Measurements from ENCODE around the gene ITIH1. TPM values are rescaled to one million over a fixed set of nuclear protein-coding genes. Genes with fewer than 3 reads are reported as not detected.
A peak's percentile ranks its signal among the peaks of the same experiment; 100 is the strongest.

ITIH1 gene
- total RNA-seq, 1 experiment from 2014 or later = 0.47 TPM

DNA sequence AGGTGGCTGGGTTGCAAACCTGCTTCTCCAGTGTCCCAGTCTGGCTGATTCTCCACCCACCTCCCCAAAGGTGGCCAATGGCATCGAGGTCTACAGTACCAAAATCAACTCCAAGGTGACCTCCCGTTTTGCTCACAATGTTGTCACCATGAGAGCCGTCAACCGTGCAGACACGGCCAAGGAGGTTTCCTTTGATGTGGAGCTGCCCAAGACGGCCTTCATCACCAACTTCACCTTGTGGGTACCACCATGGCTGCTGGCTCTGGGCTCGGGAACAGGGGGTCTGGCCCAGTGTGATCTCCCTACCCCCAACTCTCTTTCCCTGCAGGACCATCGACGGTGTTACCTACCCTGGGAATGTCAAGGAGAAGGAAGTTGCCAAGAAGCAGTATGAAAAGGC, 19.0 kb downstream of the ITIH1 start:
- Mint-ChIP-seq H3K27ac (ENCODE audit: unreplicated experiment) (no peak overlapping the region), H3K36me3 (ENCODE audit: insufficient read depth, unreplicated experiment) (no peaks in the 10 kb centered on the region), H3K4me1 (ENCODE audit: low read depth, unreplicated experiment) (no peaks in the 10 kb centered on the region), H3K27me3 (ENCODE audit: unreplicated experiment) (peaks cover 23% of the 10 kb centered on the region), H3K9me3 (ENCODE audit: low read depth, unreplicated experiment) (no peaks in the 10 kb centered on the region), H3K4me3 (ENCODE audit: low read depth, unreplicated experiment) (no peak overlapping the region)
- no TSS peak for BruUV-seq (replicated peaks)
- CTCF ChIA-PET = no interaction called here
- intact Hi-C loops (cut with micrococcal nuclease; ENCODE audit: unreplicated experiment) = no loop called here
- no peak for DNase-seq
- TF ChIP-seq, protein P1, sequence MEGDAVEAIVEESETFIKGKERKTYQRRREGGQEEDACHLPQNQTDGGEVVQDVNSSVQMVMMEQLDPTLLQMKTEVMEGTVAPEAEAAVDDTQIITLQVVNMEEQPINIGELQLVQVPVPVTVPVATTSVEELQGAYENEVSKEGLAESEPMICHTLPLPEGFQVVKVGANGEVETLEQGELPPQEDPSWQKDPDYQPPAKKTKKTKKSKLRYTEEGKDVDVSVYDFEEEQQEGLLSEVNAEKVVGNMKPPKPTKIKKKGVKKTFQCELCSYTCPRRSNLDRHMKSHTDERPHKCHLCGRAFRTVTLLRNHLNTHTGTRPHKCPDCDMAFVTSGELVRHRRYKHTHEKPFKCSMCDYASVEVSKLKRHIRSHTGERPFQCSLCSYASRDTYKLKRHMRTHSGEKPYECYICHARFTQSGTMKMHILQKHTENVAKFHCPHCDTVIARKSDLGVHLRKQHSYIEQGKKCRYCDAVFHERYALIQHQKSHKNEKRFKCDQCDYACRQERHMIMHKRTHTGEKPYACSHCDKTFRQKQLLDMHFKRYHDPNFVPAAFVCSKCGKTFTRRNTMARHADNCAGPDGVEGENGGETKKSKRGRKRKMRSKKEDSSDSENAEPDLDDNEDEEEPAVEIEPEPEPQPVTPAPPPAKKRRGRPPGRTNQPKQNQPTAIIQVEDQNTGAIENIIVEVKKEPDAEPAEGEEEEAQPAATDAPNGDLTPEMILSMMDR (IDR thresholded peaks at IDR 0.05; ENCODE audit: unreplicated experiment) = no peak

DNA sequence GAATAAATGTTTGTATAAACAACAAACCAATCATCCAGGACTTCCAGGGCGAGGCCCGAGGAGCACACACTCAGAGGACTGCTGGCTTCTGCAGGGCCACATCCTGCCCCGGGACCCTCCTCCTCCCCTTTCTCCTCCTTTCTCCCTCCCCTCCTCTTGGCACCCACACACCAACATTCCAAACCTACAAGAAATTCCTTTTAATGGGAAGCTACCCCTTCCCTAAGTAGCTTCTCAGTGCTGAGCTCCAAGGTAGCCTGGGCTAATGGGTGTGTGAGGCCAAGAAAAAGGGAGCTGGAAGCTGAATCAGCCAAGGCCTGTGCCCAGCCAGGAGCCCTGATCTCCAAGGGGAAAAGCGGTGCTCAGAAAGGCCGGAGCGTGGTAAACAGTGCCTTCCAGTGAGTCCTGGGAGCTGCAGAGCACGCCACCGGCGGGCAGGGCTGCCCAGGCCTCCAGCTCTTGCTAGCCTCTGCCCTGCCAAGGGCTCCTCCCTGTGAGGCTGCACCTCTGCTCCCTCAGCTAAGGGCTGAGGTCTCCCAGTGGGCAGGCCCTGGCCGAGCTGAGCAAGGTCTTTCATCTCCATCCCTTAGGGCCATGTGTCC, 21.1 kb downstream of the ITIH1 start:
- H3K27ac Mint-ChIP-seq (ENCODE audit: unreplicated experiment) = no peak overlapping the region
- no peak overlapping the region for H3K4me3 Mint-ChIP-seq (ENCODE audit: low read depth, unreplicated experiment)
- TF ChIP-seq, protein P1 (IDR thresholded peaks at IDR 0.05; ENCODE audit: unreplicated experiment) = no peak
- no peaks in the 10 kb centered on the region for H3K9me3 Mint-ChIP-seq (ENCODE audit: low read depth, unreplicated experiment)
- H3K36me3 Mint-ChIP-seq (ENCODE audit: insufficient read depth, unreplicated experiment) = no peaks in the 10 kb centered on the region
- DNase-seq = no peak
- CTCF ChIA-PET = interaction anchor here (0.6 kb wide), 1 partner anchor 285 kb away, joined by 4 read pairs; no protein-coding TSS in a partner anchor
- H3K4me1 Mint-ChIP-seq (ENCODE audit: low read depth, unreplicated experiment) = no peaks in the 10 kb centered on the region
- intact Hi-C loops (cut with micrococcal nuclease; ENCODE audit: unreplicated experiment) = no loop called here
- H3K27me3 Mint-ChIP-seq (ENCODE audit: unreplicated experiment) = peaks cover 6% of the 10 kb centered on the region
- BruUV-seq (replicated peaks) = no TSS peak

DNA sequence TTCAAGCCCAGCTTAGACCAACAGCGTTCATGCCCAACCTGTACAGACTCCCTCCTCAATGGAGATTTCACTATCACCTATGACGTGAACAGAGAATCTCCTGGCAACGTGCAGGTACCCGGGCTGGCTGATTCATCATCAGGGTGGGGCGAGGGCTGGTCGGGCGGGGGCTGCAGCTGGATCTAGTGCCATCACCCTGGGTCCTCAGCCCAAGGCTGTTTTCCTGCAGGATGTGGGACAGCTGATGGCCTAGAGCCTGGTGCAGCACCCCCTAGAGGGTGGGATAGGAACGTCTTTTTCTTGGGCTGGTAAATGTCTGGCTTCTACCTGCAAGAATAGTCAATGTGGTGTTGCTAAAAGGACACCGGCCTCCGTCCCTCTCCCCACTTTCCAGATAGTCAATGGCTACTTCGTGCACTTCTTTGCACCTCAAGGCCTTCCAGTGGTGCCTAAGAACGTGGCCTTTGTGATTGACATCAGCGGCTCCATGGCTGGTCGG, 21.6 kb downstream of the ITIH1 start:
- intact Hi-C loops (cut with micrococcal nuclease; ENCODE audit: unreplicated experiment) = no loop called here

DNA sequence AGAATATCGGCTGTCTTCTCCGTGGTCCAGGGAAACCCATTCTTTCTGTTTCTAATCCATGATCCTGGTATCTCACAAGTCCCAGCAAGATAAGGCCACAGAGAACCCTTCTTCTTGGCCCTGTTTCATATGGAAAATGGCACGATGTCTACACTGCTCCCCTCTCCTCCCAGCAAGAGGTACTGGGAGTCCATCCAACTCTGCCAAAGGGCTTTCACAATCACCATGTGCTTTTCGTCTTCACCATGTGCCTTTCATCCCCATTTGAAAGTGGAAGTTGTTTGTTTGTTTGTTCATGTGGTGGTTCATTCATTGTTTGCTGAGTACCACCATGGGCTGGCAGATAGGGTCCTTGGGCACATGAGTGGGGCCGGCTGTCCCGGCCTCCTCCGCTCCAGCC, 22.7 kb downstream of the ITIH1 start:
- no peak overlapping the region for H3K4me3 Mint-ChIP-seq (ENCODE audit: low read depth, unreplicated experiment)
- CTCF ChIA-PET = no interaction called here
- no peaks in the 10 kb centered on the region for H3K36me3 Mint-ChIP-seq (ENCODE audit: insufficient read depth, unreplicated experiment)

More for the DNA sequence above, 21.6 kb downstream of the ITIH1 start:
- peaks cover under 1% of the 10 kb centered on the region for H3K27me3 Mint-ChIP-seq (ENCODE audit: unreplicated experiment)
- peak; percentile 60 for DNase-seq
- no peak overlapping the region for H3K27ac Mint-ChIP-seq (ENCODE audit: unreplicated experiment)
- no peaks in the 10 kb centered on the region for H3K36me3 Mint-ChIP-seq (ENCODE audit: insufficient read depth, unreplicated experiment)
- H3K4me3 Mint-ChIP-seq (ENCODE audit: low read depth, unreplicated experiment) = no peak overlapping the region
- no TSS peak for BruUV-seq (replicated peaks)
- H3K4me1 Mint-ChIP-seq (ENCODE audit: low read depth, unreplicated experiment) = no peaks in the 10 kb centered on the region
- no peaks in the 10 kb centered on the region for H3K9me3 Mint-ChIP-seq (ENCODE audit: low read depth, unreplicated experiment)
- CTCF ChIA-PET = interaction anchor here (0.6 kb wide), 1 partner anchor 285 kb away, joined by 4 read pairs; no protein-coding TSS in a partner anchor
- TF ChIP-seq, protein P1 (IDR thresholded peaks at IDR 0.05; ENCODE audit: unreplicated experiment) = peak; percentile 73

More for the DNA sequence above, 22.7 kb downstream of the ITIH1 start:
- no peak for DNase-seq
- H3K27me3 Mint-ChIP-seq (ENCODE audit: unreplicated experiment) = no peaks in the 10 kb centered on the region
- H3K27ac Mint-ChIP-seq (ENCODE audit: unreplicated experiment) = no peak overlapping the region
- TF ChIP-seq, protein P1 (IDR thresholded peaks at IDR 0.05; ENCODE audit: unreplicated experiment) = no peak
- intact Hi-C loops (cut with micrococcal nuclease; ENCODE audit: unreplicated experiment) = no loop called here
- H3K9me3 Mint-ChIP-seq (ENCODE audit: low read depth, unreplicated experiment) = no peaks in the 10 kb centered on the region
- H3K4me1 Mint-ChIP-seq (ENCODE audit: low read depth, unreplicated experiment) = no peaks in the 10 kb centered on the region
- BruUV-seq (replicated peaks) = no TSS peak
